22Rv1 (cell line): ENCODE measurements around the gene CPA1.

Experiments
- CTCF ChIP-seq: fragments of 450-650 bp; IDR thresholded peaks from 2 replicates; pipeline ENCODE4 v1.5.1; 2017; ENCODE audit warnings: mild to moderate bottlenecking
- ZFX ChIP-seq: fragments of 450-650 bp; IDR thresholded peaks from 2 replicates; pipeline ENCODE4 v1.6.1; 2017; ENCODE audit warnings: antibody characterized with exemption, borderline replicate concordance

DNA sequence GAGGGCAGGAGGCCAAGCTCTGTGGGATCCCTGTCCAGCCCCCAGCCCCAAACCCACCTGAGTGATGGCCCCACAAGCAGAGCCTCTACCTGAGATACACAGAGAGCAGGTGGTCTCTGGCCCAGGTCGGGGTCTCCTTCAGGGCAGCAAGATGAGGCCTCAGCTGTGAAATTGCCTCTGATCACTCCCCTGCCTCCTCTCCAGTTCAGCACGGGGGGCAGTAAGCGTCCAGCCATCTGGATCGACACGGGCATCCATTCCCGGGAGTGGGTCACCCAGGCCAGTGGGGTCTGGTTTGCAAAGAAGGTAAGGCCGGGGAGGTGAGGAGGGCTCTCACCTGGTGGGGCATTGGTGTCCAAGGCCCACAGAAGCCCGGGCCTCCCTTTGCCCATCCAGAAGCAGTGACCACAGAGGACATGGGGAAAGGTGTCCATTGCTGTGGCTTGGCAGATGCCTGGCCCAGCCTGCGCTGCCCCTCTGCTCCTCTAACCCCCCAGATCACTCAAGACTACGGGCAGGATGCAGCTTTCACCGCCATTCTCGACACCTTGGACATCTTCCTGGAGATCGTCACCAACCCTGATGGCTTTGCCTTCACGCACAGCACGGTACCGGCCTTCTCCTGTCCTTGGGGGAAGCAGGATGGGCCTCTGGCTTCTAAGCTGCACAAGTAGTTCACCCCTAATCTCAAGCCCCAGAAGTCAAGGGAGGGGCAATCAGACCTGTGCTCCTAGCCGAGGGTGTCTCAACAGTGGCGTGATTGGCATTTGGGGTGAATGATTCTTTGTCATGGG is 3.1 kb downstream of the CPA1 start:
- TF ChIP-seq CTCF (no peak), ZFX (no peak)
